Spleen (tissue), 11 donors: ENCODE data around the gene PCBP3. TPM values are rescaled to one million over a fixed set of nuclear protein-coding genes. Genes with fewer than 3 reads are reported as not detected.
A peak's percentile ranks its signal among the peaks of the same experiment; 100 is the strongest.
"Not testable (repeated sequence)": the region's sequence is repeated elsewhere in the genome, so short reads cannot be mapped to it uniquely, and the experiment has no call there.

Source experiments
- DNase-seq: peaks from one replicate; pipeline ENCODE4 v3.0.0-alpha.2; 2020
- H3K27ac ChIP-seq, 8 donors: fragments of 200-600 bp; sonication (generic) in 7 of 8; 1 replicate in 4 of 8; 2 replicates in 4 of 8; pipeline versions ENCODE4 v1.5.0 to v1.8.0; 2016 to 2021; ENCODE audit warnings: inconsistent platforms in 4 of 8, mild to moderate bottlenecking in 4 of 8, moderate library complexity in 1 of 8
- H3K27me3 ChIP-seq, 7 donors: fragments of 200-600 bp; sonication (generic) in 6 of 7; replicated peaks in 1 of 7; 1 replicate in 4 of 7; 2 replicates in 3 of 7; pipeline versions ENCODE4 v1.5.0 to v1.8.0; 2016 to 2021; ENCODE audit warnings: inconsistent platforms in 3 of 7, mild to moderate bottlenecking in 1 of 7
- H3K36me3 ChIP-seq, 6 donors: fragments of 200-600 bp; sonication (generic) in 5 of 6; 1 replicate in 4 of 6; 2 replicates in 2 of 6; pipeline versions ENCODE4 v1.5.0 to v1.8.0; 2016 to 2021; ENCODE audit warnings: inconsistent platforms in 2 of 6
- H3K4me1 ChIP-seq, 6 donors: fragments of 200-600 bp; sonication (generic) in 5 of 6; 1 replicate in 3 of 6; 2 replicates in 3 of 6; pipeline versions ENCODE4 v1.5.0 to v1.8.0; 2016 to 2021; ENCODE audit warnings: inconsistent platforms in 3 of 6
- H3K4me3 ChIP-seq, 8 donors: fragments of 200-600 bp; sonication (generic) in 7 of 8; 1 replicate in 4 of 8; 2 replicates in 4 of 8; pipeline versions ENCODE4 v1.5.0 to v1.8.0; 2016 to 2021; ENCODE audit warnings: inconsistent platforms in 4 of 8, mild to moderate bottlenecking in 4 of 8, moderate library complexity in 2 of 8
- H3K9me3 ChIP-seq, 8 donors: fragments of 200-600 bp; sonication (generic) in 7 of 8; 1 replicate in 4 of 8; 2 replicates in 4 of 8; pipeline versions ENCODE4 v1.5.0 to v1.8.0; 2016 to 2021; ENCODE audit warnings: inconsistent platforms in 4 of 8
- POLR2A ChIP-seq, 3 donors: fragments of 450-650 bp; IDR thresholded peaks; one replicate each; pipeline ENCODE4 v1.5.1; 2017; ENCODE audit warnings: antibody characterized with exemption in 3 of 3, mild to moderate bottlenecking in 1 of 3
- POLR2AphosphoS5 ChIP-seq, 3 donors: sonication (generic); formaldehyde crosslinking; IDR thresholded peaks; one replicate each; pipeline ENCODE4 v1.5.1; 2017; ENCODE audit warnings: antibody characterized with exemption in 3 of 3
- WGBS, 5 donors: extraction: QIAGEN DNeasy Blood & Tissue Kit in 3 of 5; methylation state at CpG; one replicate each; pipeline versions ENCODE4 v1.1.5 to v1.1.7; 2013 to 2018; 5-methylcytosine and 5-hydroxymethylcytosine counted together
- intact Hi-C: fragments of 100-400 bp; cut with DNase I; formaldehyde crosslinking; loops from one replicate; pipeline ENCODE4 v1.15.0; 2023; ENCODE audit warnings: low total_unique reads
- polyA plus RNA-seq, 3 donors: library from polyadenylated mRNA; stranded (reverse); fragments of 200-250 nt; gene quantifications; one replicate each; pipeline ENCODE4 v1.2.1, GENCODE V29; 2013
- total RNA-seq, 7 donors: library from RNA; depleted of rRNA in 3 of 7; stranded (reverse); fragments of >200 nt in 3 of 7; fragmentation: NEBNext Ultra II Directional in 4 of 7; extraction: Animal tissue kit (Norgen Biotek cat#: 25700) in 4 of 7; gene quantifications; one replicate each; pipeline versions ENCODE4 v1.1.0 to v1.2.1, GENCODE V29; 2016 to 2021
- TF ChIP-seq, protein P1 (sequence below), 11 experiments: fragments of 200-600 bp in 7 of 11; fragments of 450-650 bp in 4 of 11; sonication (generic) in 4 of 11; IDR thresholded peaks in 8 of 11; conservative IDR thresholded peaks in 3 of 11; 1 replicate in 7 of 11; 2 replicates in 4 of 11; pipeline versions ENCODE4 v1.4.0 to v1.8.0; 2016 to 2021; ENCODE audit warnings: antibody characterized with exemption in 11 of 11, inconsistent platforms in 4 of 11, mild to moderate bottlenecking in 1 of 11
- donor health status: healthy with polysubstance abuse.
- donor health status: DM: no; HTN: no; CAD: no; lungs with moderate emphysema.
- donor health status: DM: no; HTN: no; CAD: no.
- donor health status: Bipolar disorder and iron deficiency.
- donor health status: healthy.
- donor health status: DM: no; HTN: no; CAD: no.
- donor health status: DM: yes; HTN: yes; CAD: no.

PCBP3 gene
- total and polyA plus RNA-seq, 10 donors: 4.2 to 31.6 (median 15.2) TPM

DNA sequence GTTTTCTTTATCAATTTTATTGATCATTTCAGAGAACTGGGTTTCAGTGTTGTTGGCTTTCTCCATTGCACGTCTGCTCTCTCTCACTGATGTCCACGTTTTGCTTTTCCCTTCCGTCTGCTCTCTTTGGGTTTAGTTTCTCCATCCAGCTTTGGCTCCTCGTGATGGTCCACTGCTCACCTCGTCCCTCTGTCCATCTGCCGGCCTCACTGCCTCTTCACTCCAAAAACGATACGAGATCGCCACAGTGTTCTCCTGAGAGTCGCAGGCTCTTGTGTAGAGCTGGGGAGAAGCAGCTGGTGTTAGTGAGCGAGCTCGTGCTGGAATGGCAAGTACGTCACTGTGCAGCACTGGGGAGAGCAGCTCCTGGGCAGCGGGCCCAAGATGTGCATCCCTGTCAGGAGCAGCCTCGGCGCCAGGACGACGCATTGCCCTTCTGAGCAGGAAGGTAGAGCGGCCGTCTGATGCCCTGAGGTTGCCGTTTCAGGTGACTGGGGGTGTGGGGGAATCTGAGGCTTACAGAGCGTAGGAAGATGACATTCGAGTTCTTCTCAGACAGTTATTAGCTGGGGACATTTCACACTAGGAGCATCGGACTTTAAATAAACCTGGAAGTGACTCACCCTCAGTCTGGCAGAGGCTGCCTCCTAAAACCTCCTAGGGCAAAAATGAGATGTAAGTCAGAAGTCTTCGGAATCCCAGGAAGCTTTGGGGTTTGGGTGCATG, 31.4 kb upstream of the PCBP3 start:
- WGBS, 5 donors: 73 to 88% (median 79%) methylated on average over 21 to 25 of the region's 25 CpGs
- Histone ChIP-seq H3K4me3 (no peak overlapping the region), H3K9me3 (no peaks in the 10 kb centered on the region), H3K36me3 (peaks cover 0 to 6% (median 0%) of the 10 kb centered on the region in 6 donors), H3K27me3 (peaks cover 0 to 17% (median 0%) of the 10 kb centered on the region in 7 donors), H3K4me1 (peaks cover 0 to 37% (median 12%) of the 10 kb centered on the region in 6 donors), H3K27ac (no peak overlapping the region)
- intact Hi-C loops: no loop called here
- DNase-seq: peak; percentile 64
- TF ChIP-seq POLR2AphosphoS5 (IDR thresholded peaks at IDR 0.05) (no peak), POLR2A (IDR thresholded peaks at IDR 0.05) (no peak)
- TF ChIP-seq, protein P1, sequence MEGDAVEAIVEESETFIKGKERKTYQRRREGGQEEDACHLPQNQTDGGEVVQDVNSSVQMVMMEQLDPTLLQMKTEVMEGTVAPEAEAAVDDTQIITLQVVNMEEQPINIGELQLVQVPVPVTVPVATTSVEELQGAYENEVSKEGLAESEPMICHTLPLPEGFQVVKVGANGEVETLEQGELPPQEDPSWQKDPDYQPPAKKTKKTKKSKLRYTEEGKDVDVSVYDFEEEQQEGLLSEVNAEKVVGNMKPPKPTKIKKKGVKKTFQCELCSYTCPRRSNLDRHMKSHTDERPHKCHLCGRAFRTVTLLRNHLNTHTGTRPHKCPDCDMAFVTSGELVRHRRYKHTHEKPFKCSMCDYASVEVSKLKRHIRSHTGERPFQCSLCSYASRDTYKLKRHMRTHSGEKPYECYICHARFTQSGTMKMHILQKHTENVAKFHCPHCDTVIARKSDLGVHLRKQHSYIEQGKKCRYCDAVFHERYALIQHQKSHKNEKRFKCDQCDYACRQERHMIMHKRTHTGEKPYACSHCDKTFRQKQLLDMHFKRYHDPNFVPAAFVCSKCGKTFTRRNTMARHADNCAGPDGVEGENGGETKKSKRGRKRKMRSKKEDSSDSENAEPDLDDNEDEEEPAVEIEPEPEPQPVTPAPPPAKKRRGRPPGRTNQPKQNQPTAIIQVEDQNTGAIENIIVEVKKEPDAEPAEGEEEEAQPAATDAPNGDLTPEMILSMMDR (IDR thresholded peaks at IDR 0.05 in 8 of 11, conservative IDR thresholded peaks at IDR 0.05 in 3 of 11): no peak

DNA sequence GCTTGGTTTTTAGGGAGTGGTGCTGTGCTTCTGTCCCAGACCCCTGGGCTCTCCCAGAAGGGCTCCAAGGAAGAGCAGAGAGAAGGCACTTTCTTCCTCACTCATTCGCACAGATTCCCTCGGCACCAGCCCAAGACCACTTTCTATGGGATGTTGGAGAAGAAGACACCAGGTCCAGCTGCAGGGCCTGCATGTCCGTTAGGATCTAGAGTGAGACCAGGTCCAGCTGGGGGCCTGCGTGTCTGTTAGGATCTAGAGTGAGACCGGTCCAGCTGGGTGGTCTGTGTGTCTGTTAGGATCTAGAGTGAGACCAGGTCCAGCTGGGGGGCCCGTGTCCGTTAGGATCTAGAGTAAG, 30.9 kb upstream of the PCBP3 start:
- H3K9me3 ChIP-seq, H3K27ac ChIP-seq, intact Hi-C loops, H3K4me3 ChIP-seq, H3K36me3 ChIP-seq: not testable (repeated sequence)
- DNase-seq: peak; percentile 51
- 85 to 100% (median 95%) methylated on average over 2 to 6 of the region's 7 CpGs for WGBS, 5 donors
- H3K27me3 ChIP-seq: peaks cover 0 to 16% (median 0%) of the 10 kb centered on the region in 7 donors
- peaks cover 2 to 42% (median 17%) of the 10 kb centered on the region in 6 donors for H3K4me1 ChIP-seq

DNA sequence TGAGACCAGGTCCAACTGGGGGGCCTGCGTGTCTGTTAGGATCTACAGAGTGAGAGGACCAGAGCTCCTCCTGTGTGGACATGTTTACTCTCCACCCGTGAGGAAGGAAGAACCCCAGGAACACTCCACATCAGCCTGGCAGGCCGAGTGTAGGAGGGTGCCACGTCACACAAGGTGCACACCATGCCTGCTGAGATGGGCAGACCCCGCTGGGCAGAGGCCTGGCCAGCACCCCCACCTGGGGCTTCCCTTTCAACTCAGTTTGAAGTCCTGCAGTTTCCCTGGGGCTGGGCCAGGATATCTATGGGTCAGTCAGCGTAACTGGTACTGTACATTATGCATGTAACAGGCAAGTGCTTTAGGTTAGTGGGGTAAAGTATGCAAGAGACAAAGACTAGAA, 30.1 kb upstream of the PCBP3 start:
- 70 to 87% (median 82%) methylated on average over 5 to 6 of the region's 6 CpGs for WGBS, 5 donors
- intact Hi-C loops: no loop called here

DNA sequence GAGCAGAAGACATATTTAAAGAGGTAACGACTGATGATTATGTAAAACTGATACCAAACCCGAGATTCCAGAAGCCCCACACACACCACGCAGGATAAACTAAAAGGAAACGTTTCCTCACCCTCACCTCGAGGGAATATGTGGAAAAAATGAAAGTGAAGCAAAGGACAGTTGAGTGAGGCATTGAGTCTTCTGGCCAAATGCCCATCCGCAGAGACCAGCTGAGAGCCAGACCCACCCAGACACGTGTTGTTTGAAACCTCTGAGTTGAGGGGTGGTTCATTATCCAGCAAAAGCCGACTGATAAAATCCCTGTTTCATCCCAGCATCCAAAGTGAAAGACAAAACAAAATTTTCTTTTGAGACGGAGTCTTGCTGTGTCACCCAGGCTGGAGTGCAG, 29.6 kb upstream of the PCBP3 start:
- peak; percentile 21 for DNase-seq
- H3K27ac ChIP-seq: peak overlapping the region in 1 of 8 donors; percentile 84
- H3K9me3 ChIP-seq: no peaks in the 10 kb centered on the region
- no peak overlapping the region for H3K4me3 ChIP-seq
- intact Hi-C loops: no loop called here
- 65 to 79% (median 69%) methylated on average over 9 of the region's 9 CpGs for WGBS, 5 donors
- H3K4me1 ChIP-seq: peaks cover 2 to 55% (median 28%) of the 10 kb centered on the region in 6 donors
- peaks cover 0 to 10% (median 0%) of the 10 kb centered on the region in 7 donors for H3K27me3 ChIP-seq
- H3K36me3 ChIP-seq: peaks cover 0 to 6% (median 0%) of the 10 kb centered on the region in 6 donors
- no peak for TF ChIP-seq POLR2AphosphoS5 (IDR thresholded peaks at IDR 0.05)
- TF ChIP-seq POLR2A (IDR thresholded peaks at IDR 0.05): no peak
- TF ChIP-seq, protein P1 (IDR thresholded peaks at IDR 0.05 in 8 of 11, conservative IDR thresholded peaks at IDR 0.05 in 3 of 11): no peak

More for the DNA sequence above, 30.1 kb upstream of the PCBP3 start:
- Histone ChIP-seq H3K27me3 (peaks cover 0 to 10% (median 0%) of the 10 kb centered on the region in 7 donors), H3K4me3 (no peak overlapping the region), H3K4me1 (peaks cover 2 to 50% (median 25%) of the 10 kb centered on the region in 6 donors), H3K27ac (no peak overlapping the region), H3K36me3 (peaks cover 0 to 6% (median 0%) of the 10 kb centered on the region in 6 donors), H3K9me3 (no peaks in the 10 kb centered on the region)
- TF ChIP-seq, protein P1 (IDR thresholded peaks at IDR 0.05 in 8 of 11, conservative IDR thresholded peaks at IDR 0.05 in 3 of 11): no peak
- TF ChIP-seq POLR2A (IDR thresholded peaks at IDR 0.05) (no peak), POLR2AphosphoS5 (IDR thresholded peaks at IDR 0.05) (no peak)
- peak; percentile 64 for DNase-seq
